Midbrain (tissue), 1 donor: Measurements from ENCODE around the gene TANK.
"Not testable (repeated sequence)": the region's sequence is repeated elsewhere in the genome, so short reads cannot be mapped to it uniquely, and the experiment has no call there.

ENCODE experiments used
- DNase-seq: peaks from one replicate; lab custom pipeline; 2025; lab: John Stamatoyannopoulos, UW

The TANK gene

GRCh38 chr2:161169335-161169734 is 9.1 kb downstream of the TANK start:
- DNase-seq, result no peak

- DNase-seq, result no peak
These were observed 10.1 kb downstream of the TANK start for GRCh38 chr2:161170377-161170776.

DNA sequence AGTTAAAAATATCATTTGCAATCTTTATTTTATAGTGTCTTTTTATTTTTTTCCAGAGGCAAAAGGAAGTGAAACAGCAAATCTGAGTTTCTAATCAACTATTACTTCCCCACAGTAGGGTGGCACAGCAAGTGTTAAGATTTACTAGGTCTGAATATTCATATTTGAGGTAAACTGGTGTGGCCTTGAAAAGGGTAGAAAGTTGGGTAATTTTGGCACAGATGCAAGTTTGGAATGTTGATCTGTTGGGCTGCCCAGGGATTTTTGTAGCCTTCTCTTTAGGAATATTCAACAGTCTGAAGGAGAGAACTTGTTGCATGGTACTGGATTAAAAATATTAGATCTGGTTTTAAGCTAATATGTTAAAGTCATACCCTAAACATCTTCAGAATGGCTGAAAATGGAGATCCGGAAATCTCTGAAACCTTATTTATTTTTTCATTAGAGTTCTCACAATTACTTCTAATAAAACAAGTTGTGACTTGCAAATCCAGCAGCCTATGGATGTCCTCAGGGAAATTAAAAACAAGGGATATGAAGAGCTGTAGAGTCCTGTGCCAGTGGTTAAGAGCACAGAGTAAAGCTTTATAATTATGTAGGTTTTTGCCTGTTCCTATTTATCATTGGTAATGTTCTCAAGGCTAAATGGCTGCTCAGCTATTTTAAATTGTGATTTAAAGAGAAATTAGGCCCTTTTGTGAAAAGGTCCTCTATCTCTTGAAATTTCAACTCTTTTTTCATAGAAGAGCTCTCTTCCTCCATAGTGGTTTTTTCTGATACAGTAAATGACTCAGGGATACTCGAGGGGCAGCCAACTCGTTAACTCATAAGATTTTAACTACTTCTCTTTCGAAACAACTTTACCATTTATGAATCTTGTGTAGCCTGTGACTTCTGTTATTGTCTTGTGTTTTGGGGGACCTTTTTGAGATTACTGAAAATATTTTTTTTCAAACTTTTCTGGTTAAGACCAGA is 11.0 kb downstream of the TANK start:
- no peak for DNase-seq

DNA sequence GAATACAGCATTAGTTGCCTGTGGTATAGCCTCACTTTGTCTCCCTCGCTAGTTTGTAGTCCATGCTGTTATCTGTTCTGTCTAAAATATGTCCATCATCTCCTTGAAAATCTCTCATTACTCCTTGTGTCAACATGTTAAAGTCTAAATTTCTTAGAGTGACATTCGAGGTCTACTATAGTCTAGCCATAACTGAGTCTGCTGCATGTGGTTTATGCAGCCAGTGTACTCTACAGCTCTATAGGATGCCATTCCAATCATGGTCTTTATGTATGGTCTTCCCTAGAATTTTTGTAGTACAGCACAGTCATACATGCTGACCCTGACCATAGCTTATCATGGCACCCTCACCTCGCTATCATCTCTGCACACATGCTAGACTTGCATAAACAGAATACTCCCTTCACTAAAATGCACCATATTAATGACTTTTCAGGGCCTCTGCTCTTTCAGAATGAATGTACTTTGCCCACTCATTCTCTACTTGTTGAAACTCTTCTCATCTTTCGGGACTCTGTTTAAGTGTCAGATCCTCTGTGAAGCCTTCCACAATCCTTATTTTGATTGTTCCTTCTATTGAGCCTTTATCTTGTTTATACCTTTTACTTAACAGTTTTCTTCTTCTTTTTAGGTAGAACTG is 12.8 kb downstream of the TANK start:
- DNase-seq, result no peak

GRCh38 chr2:161173541-161174194 is 13.4 kb downstream of the TANK start:
- no peak for DNase-seq

- DNase-seq, result no peak
These were observed 17.7 kb downstream of the TANK start for GRCh38 chr2:161177969-161178368.

DNA sequence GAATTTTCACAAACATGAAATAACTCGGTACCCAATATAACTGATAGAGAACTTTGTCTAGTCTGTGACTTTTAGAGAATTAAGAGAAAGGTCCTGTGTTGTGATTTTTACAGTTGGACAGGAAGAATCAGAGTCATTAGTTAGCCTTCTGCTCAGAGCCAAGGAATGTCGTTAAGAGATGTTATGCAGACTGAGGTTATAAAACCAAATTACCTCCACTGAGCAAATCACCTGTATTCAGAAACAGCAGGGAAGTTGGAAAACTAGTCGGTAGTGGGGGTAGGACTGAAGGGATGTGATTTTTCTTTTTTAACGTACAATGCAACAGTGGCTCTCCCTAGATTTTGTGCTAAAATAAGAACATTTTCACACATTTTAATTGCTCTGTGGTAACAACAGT is 18.5 kb downstream of the TANK start:
- no peak for DNase-seq

- DNase-seq, result no peak
These were observed 29.8 kb downstream of the TANK start for GRCh38 chr2:161190050-161190449.

- DNase-seq, result not testable (repeated sequence)
These were observed 35.4 kb downstream of the TANK start for GRCh38 chr2:161195602-161196001.

DNA sequence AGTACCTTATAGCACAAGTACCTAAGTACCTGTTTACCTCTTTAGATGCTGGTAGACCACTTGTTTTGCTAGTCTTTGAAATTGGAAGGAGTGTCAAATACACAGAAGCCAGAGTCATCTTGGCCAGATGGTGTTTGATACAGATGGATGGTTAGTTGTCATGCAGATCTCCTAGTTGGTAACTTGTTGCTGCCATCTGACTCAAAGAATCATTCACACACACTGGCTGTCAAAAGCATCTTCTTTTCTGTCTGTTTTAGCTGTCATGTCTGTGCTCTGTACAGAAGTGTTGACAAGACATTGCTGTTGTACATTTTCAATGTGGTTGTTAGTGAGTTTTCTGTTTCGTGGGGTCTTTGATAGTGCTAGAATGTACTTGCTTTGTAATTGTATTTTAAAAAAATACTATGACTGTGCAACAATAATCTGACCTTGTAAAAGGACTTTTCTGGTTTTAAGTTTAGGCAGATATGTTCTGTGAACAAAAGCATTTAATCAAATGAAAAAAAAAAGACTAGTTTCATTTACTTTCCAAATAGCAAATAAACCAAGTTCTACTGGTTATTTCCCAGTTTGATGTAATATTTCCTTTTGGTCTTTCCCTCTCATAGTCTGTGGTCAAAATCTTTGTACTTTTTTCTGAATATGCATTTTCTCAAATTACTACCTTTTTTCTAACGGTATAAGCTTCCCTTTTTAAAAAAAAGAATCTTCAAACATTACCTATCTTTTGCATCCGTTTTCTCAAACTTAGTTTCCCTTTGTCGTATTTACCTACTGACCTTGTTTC is 39.9 kb downstream of the TANK start:
- no peak for DNase-seq

GRCh38 chr2:161204846-161205245 is 44.6 kb downstream of the TANK start:
- DNase-seq, result no peak

DNA sequence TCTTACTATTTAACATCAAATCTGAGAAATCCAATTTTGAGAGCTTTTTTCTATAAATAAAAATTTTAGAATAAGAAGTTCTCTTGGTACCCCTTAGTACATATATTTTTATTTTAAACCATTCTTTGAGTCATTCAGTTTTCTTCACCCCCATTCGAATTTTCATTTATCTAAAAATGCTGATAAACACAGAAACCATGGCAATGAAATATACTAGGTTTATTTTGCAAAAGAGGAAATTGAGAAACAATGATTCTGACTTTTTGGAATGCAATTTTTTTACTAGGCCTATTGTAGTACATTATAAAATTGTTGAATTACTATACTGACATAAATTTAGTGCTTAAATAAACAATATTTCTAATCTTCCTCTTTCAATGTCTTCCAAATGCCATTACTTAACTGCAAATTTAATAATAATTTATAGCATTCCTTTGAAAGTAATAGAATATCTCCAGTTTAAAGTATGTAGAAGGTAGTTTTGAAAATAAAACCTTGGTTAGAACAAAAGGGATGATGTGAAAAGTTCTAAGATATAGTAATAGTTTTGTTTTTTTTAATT is 46.3 kb downstream of the TANK start:
- DNase-seq, result no peak

DNA sequence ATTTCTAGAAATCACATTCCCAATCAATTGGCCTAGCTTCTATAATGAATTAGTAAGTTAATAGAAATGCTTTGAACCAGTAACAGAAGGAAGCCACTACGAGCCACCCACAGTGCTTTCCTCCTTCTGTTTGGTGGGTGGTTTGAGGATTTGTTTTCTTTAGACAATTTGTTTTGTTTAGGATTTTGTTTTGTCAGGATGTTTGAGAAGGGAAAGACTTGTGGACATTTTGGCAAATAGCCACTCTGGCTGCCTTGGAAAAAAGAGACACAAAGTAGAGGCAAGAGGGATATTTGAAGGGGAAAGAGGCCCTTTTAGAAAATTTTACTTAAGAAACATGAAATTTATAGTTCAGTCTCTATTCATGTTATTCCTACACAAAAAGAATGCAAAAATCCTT is 47.7 kb downstream of the TANK start:
- DNase-seq, result no peak

GRCh38 chr2:161208527-161209139 is 48.4 kb downstream of the TANK start:
- DNase-seq, result no peak

DNA sequence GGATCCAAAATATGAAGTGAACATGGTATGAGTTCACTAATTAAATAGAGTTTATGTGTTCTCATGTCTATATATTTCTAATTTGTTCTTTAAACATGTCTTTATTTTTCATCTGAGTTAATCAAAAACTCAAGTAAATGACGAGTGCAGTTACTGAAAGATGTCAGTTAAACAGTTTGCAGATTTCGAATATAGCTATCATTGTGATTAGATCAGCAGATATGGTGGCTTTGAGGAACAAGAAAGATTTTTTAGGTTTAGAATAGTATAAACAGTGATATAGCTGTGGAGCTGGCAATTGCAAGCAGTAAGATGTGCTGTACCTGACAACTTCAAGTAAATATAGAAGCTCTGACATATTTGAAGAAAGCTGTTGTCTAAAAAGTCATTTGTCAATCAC is 49.7 kb downstream of the TANK start:
- DNase-seq, result no peak

DNA sequence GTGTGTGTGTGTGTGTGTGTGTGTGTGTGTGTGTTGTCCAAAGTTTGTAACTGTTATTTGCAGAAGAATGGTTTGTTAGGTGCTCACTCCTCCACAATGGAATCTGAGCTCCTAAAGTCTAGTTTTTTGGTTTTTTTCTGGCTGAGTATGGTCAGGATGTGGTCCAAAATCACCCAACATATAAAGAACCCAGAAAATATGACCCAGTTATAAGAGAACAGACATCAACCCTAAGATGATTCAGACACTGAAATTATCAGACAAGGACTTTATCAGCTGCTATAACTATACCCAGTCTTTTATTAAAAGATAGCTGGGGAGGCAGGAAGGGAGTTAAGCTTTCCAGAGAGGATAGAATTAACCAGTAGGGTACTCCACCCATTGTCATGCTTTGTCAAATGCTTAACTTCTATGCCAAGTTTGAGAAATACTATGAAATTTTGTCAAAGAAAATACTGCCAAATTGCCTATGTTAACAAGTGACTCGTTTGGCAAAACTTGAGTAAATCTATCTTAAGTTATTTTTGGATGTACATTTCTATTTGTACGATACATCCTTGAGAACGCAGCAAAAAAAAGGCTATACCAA is 57.5 kb downstream of the TANK start:
- no peak for DNase-seq

DNA sequence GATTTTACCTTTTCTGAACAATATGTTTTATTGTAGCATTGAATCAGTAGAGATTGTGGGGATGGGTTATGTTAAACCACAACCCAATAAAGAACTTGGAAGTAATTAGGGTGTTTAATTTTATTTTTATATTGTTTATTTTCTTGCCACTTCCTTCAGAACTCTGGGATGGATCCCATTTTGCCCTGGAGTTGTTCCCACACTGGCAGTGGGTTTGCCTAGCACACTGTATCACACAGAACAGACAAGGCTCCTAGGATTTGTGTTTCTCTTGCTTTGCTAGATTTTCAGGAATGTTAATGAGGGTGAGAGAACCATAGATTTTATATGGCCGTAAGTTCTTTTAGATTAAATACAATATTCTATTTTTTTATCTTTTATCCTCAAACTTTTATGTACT is 59.0 kb downstream of the TANK start:
- DNase-seq, result no peak

- DNase-seq, result peak; percentile 46
These were observed 63.0 kb downstream of the TANK start for GRCh38 chr2:161223139-161223732.

DNA sequence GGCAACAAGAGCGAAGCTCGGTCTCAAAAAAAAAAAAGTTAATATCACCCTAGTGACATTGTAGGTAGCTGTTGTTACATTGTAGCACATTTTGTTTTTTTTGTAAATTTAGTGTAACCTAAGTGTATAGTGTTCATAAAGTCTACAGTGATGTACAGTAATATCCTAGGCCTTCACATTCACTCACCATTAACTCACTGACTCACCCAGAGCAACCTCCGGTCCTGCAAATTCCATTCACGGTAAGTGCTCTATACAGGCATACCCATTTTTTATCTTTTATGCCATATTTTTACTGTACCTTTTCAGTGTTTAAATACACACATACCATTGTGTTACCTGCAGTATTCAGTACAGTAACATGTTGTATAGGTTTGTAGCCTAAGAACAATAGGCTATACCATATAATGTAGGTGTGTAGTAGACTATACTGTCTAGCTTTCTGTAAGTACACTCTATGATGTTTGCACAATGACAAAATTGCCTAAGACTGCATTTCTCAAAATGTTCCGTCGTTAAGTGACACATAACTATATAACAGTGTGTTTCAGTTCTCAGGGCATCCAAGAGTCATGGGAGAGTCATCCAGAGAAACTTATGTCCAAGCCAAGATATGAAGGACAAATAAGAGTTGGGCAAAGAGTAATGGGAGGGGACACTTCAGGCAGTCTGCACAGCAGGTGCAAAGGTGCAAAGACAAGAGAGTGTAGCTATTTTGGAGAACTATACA is 68.4 kb downstream of the TANK start:
- no peak for DNase-seq

DNA sequence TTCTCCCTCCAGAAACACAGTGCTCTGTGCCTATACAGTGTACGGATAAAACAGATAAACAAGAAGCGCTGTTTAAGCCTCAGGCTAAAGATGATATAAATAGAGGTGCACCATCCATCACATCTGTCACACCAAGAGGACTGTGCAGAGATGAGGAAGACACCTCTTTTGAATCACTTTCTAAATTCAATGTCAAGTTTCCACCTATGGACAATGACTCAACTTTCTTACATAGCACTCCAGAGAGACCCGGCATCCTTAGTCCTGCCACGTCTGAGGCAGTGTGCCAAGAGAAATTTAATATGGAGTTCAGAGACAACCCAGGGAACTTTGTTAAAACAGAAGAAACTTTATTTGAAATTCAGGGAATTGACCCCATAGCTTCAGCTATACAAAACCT is 70.7 kb downstream of the TANK start:
- DNase-seq, result no peak
